ENCODE measurements around the gene MLEC.
A peak's percentile ranks its signal among the peaks of the same experiment; 100 is the strongest.
"Not testable (repeated sequence)": the region's sequence is repeated elsewhere in the genome, so short reads cannot be mapped to it uniquely, and the experiment has no call there.

Gene MLEC

DNA sequence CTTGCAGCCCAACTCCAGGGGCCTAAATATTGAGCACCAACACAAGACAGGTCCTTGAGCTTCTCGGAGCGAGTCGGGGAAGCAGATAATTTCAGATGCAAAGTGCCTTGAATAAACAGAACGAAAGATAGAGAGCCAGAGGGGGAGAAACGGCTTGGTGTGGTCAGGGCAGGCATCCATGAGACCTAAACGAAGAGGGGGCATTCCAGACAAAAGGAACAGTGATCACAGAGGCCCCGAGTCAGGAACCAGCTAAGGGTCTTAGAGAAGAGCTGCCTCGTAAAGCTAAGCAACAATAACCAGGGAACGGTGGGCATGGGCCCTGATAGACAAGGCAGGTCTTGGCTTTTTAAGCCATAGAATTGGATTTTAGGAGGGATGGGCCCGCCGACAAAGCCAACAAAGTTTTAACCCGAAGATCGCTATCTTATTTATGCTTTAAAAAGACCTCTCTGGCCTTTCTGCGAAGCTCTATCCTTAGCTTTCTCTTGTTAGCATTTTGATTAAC, 38.3 kb downstream of the MLEC start:
- DNase-seq (ENCODE audit: insufficient read length, low spot score) = no peak
- no peak for TF ChIP-seq TAF1 (IDR thresholded peaks at IDR 0.05; ENCODE audit: low read depth, low read length)
- no peak for TF ChIP-seq POU2F2 (IDR thresholded peaks at IDR 0.05; ENCODE audit: low read depth, low read length)
- no peak for TF ChIP-seq SPI1 (IDR thresholded peaks at IDR 0.05; ENCODE audit: low read depth, low read length)
- TF ChIP-seq POLR2AphosphoS5 (IDR thresholded peaks at IDR 0.05; ENCODE audit: low read depth, low read length) = no peak
- no peak for TF ChIP-seq PAX5 (IDR thresholded peaks at IDR 0.05; ENCODE audit: insufficient read depth, low read length, severe bottlenecking)
- no peak for TF ChIP-seq POLR2A (IDR thresholded peaks at IDR 0.05; ENCODE audit: low read depth, low read length)
- FAIRE-seq = no peak

DNA sequence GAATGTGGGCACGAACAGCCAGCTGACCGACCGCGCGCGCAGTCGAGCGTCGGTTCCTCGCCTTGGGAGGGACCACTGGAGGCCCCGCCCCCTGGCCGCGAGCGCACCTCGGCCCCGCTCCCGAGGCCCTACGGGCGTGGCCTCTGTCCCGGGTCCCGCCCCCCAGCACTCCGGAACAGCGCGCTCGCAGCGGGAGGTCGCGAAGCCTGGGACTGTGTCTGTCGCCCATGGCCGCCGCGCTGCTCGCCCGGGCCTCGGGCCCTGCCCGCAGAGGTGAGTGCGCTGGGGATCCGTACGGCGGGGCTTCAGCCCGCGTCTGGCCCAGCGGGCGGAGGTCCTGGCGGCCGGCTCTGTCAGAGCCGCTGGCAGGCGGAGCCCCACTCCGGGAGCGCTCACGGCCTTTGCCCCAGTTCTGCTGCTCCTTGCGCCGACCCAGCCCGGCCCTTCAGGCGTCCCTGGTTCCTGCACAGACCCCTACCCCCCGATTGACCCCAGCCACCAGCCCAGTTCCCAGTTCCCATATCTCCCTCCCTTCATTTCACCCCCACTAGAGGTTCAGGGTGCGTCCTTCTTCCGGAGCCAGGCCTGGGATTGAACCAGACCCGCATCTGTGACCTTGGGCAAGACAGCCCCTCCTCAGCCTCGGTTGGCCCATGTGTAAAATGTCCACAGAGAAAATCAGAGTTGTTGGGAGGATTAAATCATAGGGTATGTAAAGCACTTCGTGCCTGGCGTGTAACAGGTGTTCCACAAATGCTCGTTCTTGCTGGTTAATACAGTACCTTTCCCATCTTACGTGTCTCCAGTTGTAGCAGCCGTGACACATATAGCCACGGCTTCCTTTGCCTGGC, 38.9 kb downstream of the MLEC start, which contains the start of gene ACADS:
Gene ACADS (plus strand): TSS at position 168 of the 851 bp plus-strand sequence. CDS start 60 bp downstream, at position 228.
- peak; percentile 90 for FAIRE-seq

DNA sequence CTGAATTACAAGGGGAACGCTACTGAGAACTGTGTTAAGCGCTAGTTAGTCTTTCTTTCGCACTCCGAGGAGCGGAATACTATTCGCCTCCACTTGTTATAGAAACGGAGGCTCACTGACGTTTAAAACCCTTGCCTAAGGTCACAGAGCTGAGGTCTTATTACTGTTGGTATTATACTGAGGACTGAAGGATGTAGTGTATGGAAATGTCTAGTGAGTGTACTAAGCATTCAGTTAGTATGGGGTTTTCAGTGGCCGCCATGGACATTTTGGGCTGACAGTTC, 39.5 kb downstream of the MLEC start:
- FAIRE-seq (no peak), DNase-seq (ENCODE audit: insufficient read length, low spot score) (no peak)
- TF ChIP-seq SPI1 (IDR thresholded peaks at IDR 0.05; ENCODE audit: low read depth, low read length) (no peak), POLR2AphosphoS5 (IDR thresholded peaks at IDR 0.05; ENCODE audit: low read depth, low read length) (no peak), PAX5 (IDR thresholded peaks at IDR 0.05; ENCODE audit: insufficient read depth, low read length, severe bottlenecking) (no peak)

More for the DNA sequence above, 38.9 kb downstream of the MLEC start, which contains the start of gene ACADS:
- DNase-seq (ENCODE audit: insufficient read length, low spot score) = peak; percentile 98
- TF ChIP-seq TAF1 (IDR thresholded peaks at IDR 0.05; ENCODE audit: low read depth, low read length) (peak; percentile 59; the same call in 1 of the 2 replicates), PAX5 (IDR thresholded peaks at IDR 0.05; ENCODE audit: insufficient read depth, low read length, severe bottlenecking) (no peak), SPI1 (IDR thresholded peaks at IDR 0.05; ENCODE audit: low read depth, low read length) (no peak), POU2F2 (IDR thresholded peaks at IDR 0.05; ENCODE audit: low read depth, low read length) (no peak), POLR2AphosphoS5 (IDR thresholded peaks at IDR 0.05; ENCODE audit: low read depth, low read length) (peak; percentile 55; the same call in 1 of the 2 replicates), POLR2A (IDR thresholded peaks at IDR 0.05; ENCODE audit: low read depth, low read length) (peak; percentile 56; the same call in 1 of the 2 replicates)

DNA sequence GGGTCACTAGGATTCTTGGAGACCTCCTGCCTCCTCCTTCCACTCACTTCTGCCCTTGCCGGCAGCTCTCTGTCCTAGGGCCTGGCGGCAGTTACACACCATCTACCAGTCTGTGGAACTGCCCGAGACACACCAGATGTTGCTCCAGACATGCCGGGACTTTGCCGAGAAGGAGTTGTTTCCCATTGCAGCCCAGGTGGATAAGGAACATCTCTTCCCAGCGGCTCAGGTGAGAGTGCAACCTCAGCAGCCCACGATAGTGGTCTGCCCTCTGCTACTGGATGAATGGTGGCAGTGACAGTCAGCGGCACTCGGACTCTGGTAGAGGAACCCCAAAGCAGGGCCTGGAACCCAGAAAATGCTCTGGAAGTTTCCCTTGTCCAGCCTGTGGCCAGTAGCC, 40.0 kb downstream of the MLEC start:
- FAIRE-seq = no peak
- TF ChIP-seq POLR2A (IDR thresholded peaks at IDR 0.05; ENCODE audit: low read depth, low read length) (no peak), SPI1 (IDR thresholded peaks at IDR 0.05; ENCODE audit: low read depth, low read length) (no peak), TAF1 (IDR thresholded peaks at IDR 0.05; ENCODE audit: low read depth, low read length) (no peak), PAX5 (IDR thresholded peaks at IDR 0.05; ENCODE audit: insufficient read depth, low read length, severe bottlenecking) (no peak), POU2F2 (IDR thresholded peaks at IDR 0.05; ENCODE audit: low read depth, low read length) (no peak), POLR2AphosphoS5 (IDR thresholded peaks at IDR 0.05; ENCODE audit: low read depth, low read length) (no peak)
- no peak for DNase-seq (ENCODE audit: insufficient read length, low spot score)

DNA sequence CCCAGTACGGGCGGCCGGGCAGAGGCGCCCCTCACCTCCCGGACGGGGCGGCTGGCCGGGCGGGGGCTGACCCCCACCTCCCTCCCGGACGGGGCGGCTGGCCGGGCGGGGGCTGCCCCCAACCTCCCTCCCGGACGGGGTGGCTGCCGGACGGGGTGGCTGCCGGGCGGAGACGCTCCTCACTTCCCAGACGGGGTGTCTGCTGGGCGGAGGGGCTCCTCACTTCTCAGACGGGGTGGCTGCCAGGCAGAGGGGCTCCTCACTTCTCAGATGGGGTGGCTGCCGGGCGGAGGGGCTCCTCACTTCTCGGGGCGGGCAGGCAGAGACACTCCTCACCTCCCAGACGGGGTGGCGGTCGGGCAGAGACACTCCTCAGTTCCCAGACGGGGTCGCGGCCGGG, 45.2 kb downstream of the MLEC start:
- not testable (repeated sequence) for FAIRE-seq; DNase-seq (ENCODE audit: insufficient read length, low spot score)

DNA sequence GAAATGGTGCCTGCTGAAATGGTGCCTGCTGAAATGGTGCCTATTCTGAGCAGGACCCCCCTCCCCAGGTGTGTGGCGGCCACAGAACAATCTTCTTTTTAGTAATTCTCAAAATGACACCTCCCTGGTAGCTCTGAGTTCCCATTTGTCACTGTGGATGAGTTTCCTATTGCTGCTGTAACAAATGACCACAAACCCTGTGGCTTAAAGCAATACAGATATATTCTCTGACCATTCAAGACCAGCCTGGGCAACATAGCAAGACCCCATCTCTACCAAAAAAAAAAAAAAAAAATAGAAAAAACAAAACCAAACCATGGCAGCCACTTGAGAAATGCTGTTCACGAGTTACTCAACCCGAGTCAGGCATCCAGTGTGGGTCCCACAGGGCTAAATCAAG, 46.6 kb downstream of the MLEC start:
- DNase-seq (ENCODE audit: insufficient read length, low spot score) = no peak
- FAIRE-seq = peak; percentile 26
- TF ChIP-seq PAX5 (IDR thresholded peaks at IDR 0.05; ENCODE audit: insufficient read depth, low read length, severe bottlenecking) (no peak), TAF1 (IDR thresholded peaks at IDR 0.05; ENCODE audit: low read depth, low read length) (no peak), POLR2AphosphoS5 (IDR thresholded peaks at IDR 0.05; ENCODE audit: low read depth, low read length) (no peak), POLR2A (IDR thresholded peaks at IDR 0.05; ENCODE audit: low read depth, low read length) (no peak)

DNA sequence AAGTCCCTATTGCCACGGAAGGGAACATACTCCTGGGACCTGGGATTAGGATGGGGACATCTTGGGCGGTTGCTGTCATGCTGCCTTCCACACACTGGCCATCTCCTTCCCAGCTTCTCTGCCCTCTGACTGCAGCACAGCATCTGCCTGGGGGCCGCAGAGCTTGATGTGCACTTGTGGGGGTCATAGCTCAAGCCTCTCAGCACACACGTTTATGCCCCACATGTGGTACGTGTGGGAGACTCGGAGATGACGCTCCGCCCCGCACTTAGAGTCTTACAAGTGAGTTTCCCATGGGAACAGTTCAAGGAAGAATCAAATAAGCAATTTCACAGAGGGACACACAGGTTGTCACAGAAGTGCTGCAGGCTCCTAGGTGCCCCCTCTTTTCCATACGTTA, 47.3 kb downstream of the MLEC start:
- TF ChIP-seq POLR2AphosphoS5 (IDR thresholded peaks at IDR 0.05; ENCODE audit: low read depth, low read length) (no peak), TAF1 (IDR thresholded peaks at IDR 0.05; ENCODE audit: low read depth, low read length) (no peak), PAX5 (IDR thresholded peaks at IDR 0.05; ENCODE audit: insufficient read depth, low read length, severe bottlenecking) (no peak), POLR2A (IDR thresholded peaks at IDR 0.05; ENCODE audit: low read depth, low read length) (no peak)
- FAIRE-seq (no peak), DNase-seq (ENCODE audit: insufficient read length, low spot score) (no peak)

DNA sequence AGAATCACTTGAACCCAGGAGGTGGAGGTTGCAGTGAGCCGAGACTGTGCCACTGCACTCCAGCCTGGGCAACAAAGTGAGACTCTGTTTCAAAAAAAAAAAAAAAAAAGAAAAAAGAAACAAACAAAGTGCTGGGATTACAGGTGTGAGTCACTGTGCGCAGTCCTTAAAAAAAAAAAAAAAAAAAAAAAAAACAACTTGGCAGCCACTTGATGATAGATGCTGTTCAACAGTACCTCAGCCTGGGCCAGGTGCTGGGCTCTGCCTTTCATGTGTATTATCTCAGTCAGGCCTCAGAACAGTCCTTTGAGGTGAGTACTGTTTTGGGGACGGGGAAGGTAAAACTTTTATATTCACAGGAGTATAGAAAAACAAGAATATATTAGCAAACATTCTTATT, 48.2 kb downstream of the MLEC start:
- FAIRE-seq = no peak

DNA sequence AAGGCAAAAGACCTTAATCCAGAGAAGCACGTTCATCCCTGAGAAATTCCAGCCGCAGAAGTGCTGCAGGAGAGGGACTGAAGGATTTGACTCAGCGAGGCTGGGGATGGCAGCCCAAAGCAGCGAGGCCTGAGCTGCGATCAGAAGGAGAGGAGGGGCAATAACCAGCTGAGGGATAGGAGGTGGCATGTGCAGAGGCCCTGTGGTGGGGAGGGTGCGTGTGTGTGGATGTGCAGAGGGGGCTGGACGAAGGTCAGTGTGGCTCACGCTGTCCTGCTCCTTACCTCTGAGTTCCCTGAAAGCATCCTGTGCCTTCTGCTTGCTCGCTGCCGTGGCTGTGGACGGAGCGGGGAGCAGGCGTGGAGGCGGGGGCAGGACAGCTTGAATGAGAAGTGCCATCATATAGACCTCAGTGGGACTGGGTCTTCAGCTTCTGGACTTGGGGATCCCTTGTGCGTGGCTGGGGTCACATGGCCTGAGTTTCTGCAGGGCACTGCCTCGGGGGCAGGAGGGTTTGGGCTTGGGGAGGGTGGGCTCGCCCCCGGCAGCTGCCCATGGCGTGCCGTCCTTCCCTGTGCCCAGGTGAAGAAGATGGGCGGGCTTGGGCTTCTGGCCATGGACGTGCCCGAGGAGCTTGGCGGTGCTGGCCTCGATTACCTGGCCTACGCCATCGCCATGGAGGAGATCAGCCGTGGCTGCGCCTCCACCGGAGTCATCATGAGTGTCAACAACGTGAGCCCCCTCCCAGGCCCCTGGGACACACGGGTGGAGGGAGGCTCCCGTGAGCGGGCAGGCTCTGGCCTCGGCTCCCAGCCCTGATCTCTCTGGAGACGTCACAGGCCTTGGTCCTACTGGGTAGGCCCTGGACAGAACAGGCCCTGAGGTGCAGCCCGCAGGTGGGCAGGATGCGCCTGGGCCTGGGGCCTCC, 49.7 kb downstream of the MLEC start:
- no peak for FAIRE-seq
- TF ChIP-seq POU2F2 (IDR thresholded peaks at IDR 0.05; ENCODE audit: low read depth, low read length) (no peak), SPI1 (IDR thresholded peaks at IDR 0.05; ENCODE audit: low read depth, low read length) (no peak), POLR2A (IDR thresholded peaks at IDR 0.05; ENCODE audit: low read depth, low read length) (no peak), TAF1 (IDR thresholded peaks at IDR 0.05; ENCODE audit: low read depth, low read length) (no peak), POLR2AphosphoS5 (IDR thresholded peaks at IDR 0.05; ENCODE audit: low read depth, low read length) (no peak), PAX5 (IDR thresholded peaks at IDR 0.05; ENCODE audit: insufficient read depth, low read length, severe bottlenecking) (no peak)
- no peak for DNase-seq (ENCODE audit: insufficient read length, low spot score)

More for the DNA sequence above, 48.2 kb downstream of the MLEC start:
- DNase-seq (ENCODE audit: insufficient read length, low spot score) = no peak
- TF ChIP-seq POLR2AphosphoS5 (IDR thresholded peaks at IDR 0.05; ENCODE audit: low read depth, low read length) (no peak), POU2F2 (IDR thresholded peaks at IDR 0.05; ENCODE audit: low read depth, low read length) (no peak), SPI1 (IDR thresholded peaks at IDR 0.05; ENCODE audit: low read depth, low read length) (no peak), PAX5 (IDR thresholded peaks at IDR 0.05; ENCODE audit: insufficient read depth, low read length, severe bottlenecking) (no peak), TAF1 (IDR thresholded peaks at IDR 0.05; ENCODE audit: low read depth, low read length) (no peak), POLR2A (IDR thresholded peaks at IDR 0.05; ENCODE audit: low read depth, low read length) (no peak)
